GM12878 (cell line): ENCODE measurements around the gene CTBP1. TPM values are rescaled to one million over a fixed set of nuclear protein-coding genes. Genes with fewer than 3 reads are reported as not detected.
A peak's percentile ranks its signal among the peaks of the same experiment; 100 is the strongest.
"Not testable (repeated sequence)": the region's sequence is repeated elsewhere in the genome, so short reads cannot be mapped to it uniquely, and the experiment has no call there.

ENCODE experiments used
- ATAC-seq: fragments of 200-7000 bp; cut with Tn5 transposase; 3 replicates; pipeline ENCODE4 v1.9.1; 2020; ENCODE audit warnings: mild to moderate bottlenecking, moderate library complexity
- BruUV-seq: library from RNA; stranded (reverse); fragments of 400-500 nt; replicated peaks from 2 replicates; lab custom pipeline; 2021; lab: Mats Ljungman, UMichigan
- CTCF ChIA-PET: fragments of 300-600 bp; sonication (Branson Sonifier 250); formaldehyde crosslinking; extraction: SDS; loops from one replicate; lab custom pipeline; 2021; ENCODE audit warnings: inconsistent platforms; lab: Yijun Ruan, JAX
- POLR2A ChIA-PET: fragments of 350-600 bp; formaldehyde crosslinking; extraction: SDS; loops from one replicate; lab custom pipeline; 2021; ENCODE audit warnings: inconsistent platforms; lab: Charles Lee
- RAD21 ChIA-PET: fragments of 300-600 bp; sonication (Branson Sonifier 250); formaldehyde crosslinking; loops from one replicate; lab custom pipeline; 2023; ENCODE audit warnings: antibody characterized with exemption; ENCODE audit not compliant: unreplicated experiment; lab: Charles Lee
- SMC1A ChIA-PET: fragments of 300-600 bp; sonication (Branson Sonifier 250); formaldehyde crosslinking; loops from one replicate; lab custom pipeline; 2023; ENCODE audit not compliant: unreplicated experiment, uncharacterized antibody; lab: Charles Lee
- DNase-seq: peaks from one replicate; pipeline ENCODE4 v3.0.0-alpha.2; 2011; ENCODE audit warnings: low read depth, low spot score
- FAIRE-seq: peaks from 3 replicates; lab custom pipeline; 2011; peaks lifted over from hg19 to GRCh38; lab: Jason Lieb, UNC
- H2AFZ ChIP-seq: 2 replicates; pipeline ENCODE4 v1.6.0; 2011; ENCODE audit warnings: low read depth, low read length, control low read depth; ENCODE audit not compliant: control insufficient read depth
- H3K27ac ChIP-seq: 2 replicates; pipeline ENCODE4 v1.5.1; 2011; ENCODE audit warnings: control low read depth; ENCODE audit not compliant: control insufficient read depth, insufficient read depth
- H3K27me3 ChIP-seq, 2 experiments: replicated peaks in 1 of 2; 2 replicates each; pipeline versions ENCODE4 v1.6.0 to v1.6.1; 2011; ENCODE audit warnings: low read length in 1 of 2; ENCODE audit not compliant: control insufficient read depth in 2 of 2, insufficient read depth in 2 of 2
- H3K36me3 ChIP-seq, 2 experiments: 2 replicates each; pipeline ENCODE4 v1.5.1; 2011; ENCODE audit warnings: low read length in 1 of 2; ENCODE audit not compliant: control insufficient read depth in 2 of 2, insufficient read depth in 2 of 2
- H3K4me1 ChIP-seq: 2 replicates; pipeline ENCODE4 v1.6.1; 2011; ENCODE audit warnings: mild to moderate bottlenecking, low read length, moderate library complexity, mixed read lengths; ENCODE audit not compliant: control insufficient read depth, insufficient read depth
- H3K4me2 ChIP-seq: 2 replicates; pipeline ENCODE4 v1.6.0; 2011; ENCODE audit warnings: control low read depth; ENCODE audit not compliant: control insufficient read depth, insufficient read depth
- H3K4me3 ChIP-seq: fragments of 200-600 bp; sonication (generic); 2 replicates; pipeline ENCODE4 v1.5.1; 2016
- H3K79me2 ChIP-seq: 2 replicates; pipeline ENCODE4 v1.6.0; 2011; ENCODE audit warnings: low read length; ENCODE audit not compliant: control insufficient read depth, insufficient read depth
- H3K9ac ChIP-seq: 2 replicates; pipeline ENCODE4 v1.8.0; 2011; ENCODE audit warnings: low read length, control low read depth, mixed read lengths; ENCODE audit not compliant: control insufficient read depth, insufficient read depth
- H3K9me3 ChIP-seq: replicated peaks from 3 replicates; pipeline ENCODE4 v1.5.1; 2011; ENCODE audit warnings: mild to moderate bottlenecking, low read length; ENCODE audit not compliant: control insufficient read depth, insufficient read depth
- H4K20me1 ChIP-seq: 2 replicates; pipeline ENCODE4 v1.6.0; 2011; ENCODE audit not compliant: control insufficient read depth, insufficient read depth
- POLR2A ChIP-seq: IDR thresholded peaks from 2 replicates; pipeline ENCODE4 v1.6.1; 2011; ENCODE audit warnings: low read depth, mild to moderate bottlenecking, low read length
- POLR2AphosphoS5 ChIP-seq: IDR thresholded peaks from 2 replicates; pipeline ENCODE4 v1.6.1; 2011; ENCODE audit warnings: mild to moderate bottlenecking, low read length, inconsistent platforms
- SKIL ChIP-seq: fragments of 450-650 bp; IDR thresholded peaks from 2 replicates; pipeline ENCODE4 v1.6.1; 2017; ENCODE audit warnings: mild to moderate bottlenecking, low read depth, inconsistent platforms; ENCODE audit not compliant: poor library complexity, severe bottlenecking
- WGBS: methylation state at CpG from one replicate; pipeline ENCODE4 v1.1.6; 2016; ENCODE audit warnings: low lambda C conversion rate; ENCODE audit not compliant: insufficient replicate concordance, insufficient coverage; ENCODE audit errors: missing lambda C conversion rate; 5-methylcytosine and 5-hydroxymethylcytosine counted together
- in situ Hi-C: fragments of 300-500 bp; cut with MboI; formaldehyde crosslinking; loops from 9 replicates; pipeline ENCODE4 v1.14.3; 2018; ENCODE audit warnings: mixed read lengths
- intact Hi-C: fragments of 100-400 bp; cut with micrococcal nuclease; formaldehyde crosslinking; loops from one replicate; pipeline ENCODE4 v1.14.2; 2022; ENCODE audit not compliant: unreplicated experiment
- polyA plus RNA-seq, 11 experiments: library from polyadenylated mRNA; depleted of rRNA in 4 of 11; unstranded in 6 of 11; stranded (reverse) in 5 of 11; fragments of >200 nt; fragmentation: Nextera tagmentation in 4 of 11; fragmentation: Illumina TruSeq in 1 of 11; extraction: Ambion mirVana in 4 of 11; extraction: Trizol in 1 of 11; gene quantifications; 1 replicate in 1 of 11; 2 replicates in 10 of 11; pipeline versions ENCODE4 v1.2.1 to v1.2.3, GENCODE V29; 2011 to 2016; ENCODE audit warnings: inconsistent platforms in 2 of 11, missing spikeins in 2 of 11, low read depth in 1 of 11
- total RNA-seq, 4 experiments: library from RNA; depleted of rRNA in 3 of 4; stranded (reverse); fragments of >200 nt in 3 of 4; fragmentation: Illumina TruSeq in 1 of 4; extraction: Trizol in 1 of 4; gene quantifications; 2 replicates each; pipeline versions ENCODE4 v1.2.1 to v1.2.3, GENCODE V29; 2013 to 2021

CTBP1 gene
- total and polyA plus RNA-seq, 10 of the 15 experiments (the other 5 are each of a cell fraction or from before 2014, with no cell fraction given): 7.4 to 182 (median 63.1) TPM

- Histone ChIP-seq H3K4me2 (no peak overlapping the region), H3K27me3 (no peaks in the 10 kb centered on the region)
- FAIRE-seq: no peak
- ChIA-PET POLR2A (no interaction called here), CTCF (no interaction called here)
- TF ChIP-seq SKIL: no peak
- TF ChIP-seq POLR2A: peak; percentile 35; the same call in 1 of the 2 replicates
- TF ChIP-seq, all 136 proteins: peak for 1
- WGBS: 93% methylated on average over 35 of the region's 39 CpGs
- H3K79me2 ChIP-seq: peaks cover 16% of the 10 kb centered on the region
- peaks cover 28 to 48% of the 10 kb centered on the region in 2 experiments for H3K36me3 ChIP-seq
- no peak overlapping the region for H2AFZ ChIP-seq
- no peak overlapping the region for H3K27ac ChIP-seq
- no peak overlapping the region for H3K4me3 ChIP-seq
- ATAC-seq: no peak
- in situ Hi-C loops: no loop called here
- no TSS peak for BruUV-seq
- RAD21 ChIA-PET: no interaction called here
- H3K9me3 ChIP-seq: no peaks in the 10 kb centered on the region
- no peaks in the 10 kb centered on the region for H4K20me1 ChIP-seq
- DNase-seq: no peak
- intact Hi-C loops: no loop called here
- H3K9ac ChIP-seq: no peak overlapping the region
- SMC1A ChIA-PET: no interaction called here
- no peaks in the 10 kb centered on the region for H3K4me1 ChIP-seq
Measured at GRCh38 chr4:1237981-1238675, 10.8 kb downstream of the CTBP1 start.

DNA sequence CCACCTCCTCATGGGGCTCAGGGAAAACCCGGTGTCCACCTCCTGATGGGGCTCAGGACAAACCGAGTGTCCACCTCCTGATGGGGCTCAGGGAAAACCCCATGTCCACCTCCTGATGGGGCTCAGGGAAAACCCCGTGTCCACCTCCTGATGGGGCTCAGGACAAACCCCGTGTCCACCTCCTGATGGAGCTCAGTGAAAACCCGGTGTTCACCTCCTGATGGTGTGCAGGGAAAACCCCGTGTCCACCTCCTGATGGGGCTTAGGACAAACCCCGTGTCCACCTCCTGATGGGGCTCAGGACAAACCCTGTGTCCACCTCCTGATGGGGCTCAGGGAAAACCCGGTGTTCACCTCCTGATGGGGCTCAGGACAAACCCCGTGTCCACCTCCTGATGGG, 11.7 kb downstream of the CTBP1 start:
- SMC1A ChIA-PET, POLR2A ChIA-PET, in situ Hi-C loops, H3K4me3 ChIP-seq, DNase-seq, H3K9me3 ChIP-seq, H3K4me2 ChIP-seq, H4K20me1 ChIP-seq, H2AFZ ChIP-seq, CTCF ChIA-PET, intact Hi-C loops, BruUV-seq, ATAC-seq, H3K27ac ChIP-seq, FAIRE-seq, H3K27me3 ChIP-seq, H3K4me1 ChIP-seq, H3K9ac ChIP-seq, H3K79me2 ChIP-seq, RAD21 ChIA-PET: not testable (repeated sequence)
- TF ChIP-seq POLR2AphosphoS5: peak; percentile 31; the same call in 1 of the 2 replicates
- peaks cover 32 to 48% of the 10 kb centered on the region in 2 experiments for H3K36me3 ChIP-seq
- 97% methylated on average over 9 of the region's 9 CpGs for WGBS

DNA sequence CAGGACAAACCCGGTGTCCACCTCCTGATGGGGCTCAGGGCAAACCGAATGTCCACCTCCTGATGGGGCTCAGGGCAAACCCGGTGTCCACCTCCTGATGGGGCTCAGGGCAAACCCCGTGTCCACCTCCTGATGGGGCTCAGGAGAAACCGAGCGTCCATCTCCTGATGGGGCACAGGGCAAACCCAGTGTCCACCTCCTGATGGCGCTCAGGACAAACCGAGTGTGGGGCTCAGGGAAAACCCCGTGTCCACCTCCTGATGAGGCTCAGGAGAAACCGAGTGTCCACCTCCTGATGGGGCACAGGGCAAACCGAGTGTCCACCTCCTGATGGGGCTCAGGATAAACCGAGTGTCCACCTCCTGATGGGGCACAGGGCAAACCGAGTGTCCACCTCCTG, 12.1 kb downstream of the CTBP1 start:
- H3K9ac ChIP-seq, H3K79me2 ChIP-seq, H3K4me3 ChIP-seq, H3K27me3 ChIP-seq, FAIRE-seq, H3K4me1 ChIP-seq, intact Hi-C loops, SMC1A ChIA-PET, DNase-seq, H4K20me1 ChIP-seq, CTCF ChIA-PET, H3K27ac ChIP-seq, POLR2A ChIA-PET, ATAC-seq, H3K4me2 ChIP-seq, RAD21 ChIA-PET, H2AFZ ChIP-seq, H3K9me3 ChIP-seq, in situ Hi-C loops, BruUV-seq: not testable (repeated sequence)
- WGBS: 94% methylated on average over 13 of the region's 13 CpGs
- peaks cover 32 to 46% of the 10 kb centered on the region in 2 experiments for H3K36me3 ChIP-seq
